Daoy (cell line): ENCODE data around the gene IGFBP2. TPM values are rescaled to one million over a fixed set of nuclear protein-coding genes. Genes with fewer than 3 reads are reported as not detected.

Experiments
- DNase-seq: peaks from one replicate; pipeline ENCODE4 v3.0.0-alpha.2; 2015; ENCODE audit warnings: low read depth
- total RNA-seq: library from RNA; depleted of rRNA; stranded (reverse); fragments of >200 nt; shearing (Covaris generic); gene quantifications from 2 replicates; pipeline ENCODE4 v1.2.3, GENCODE V29; 2014; rRNA removed

IGFBP2 gene
- total RNA-seq, 1 experiment from 2014 or later, result 17.2 TPM

DNA sequence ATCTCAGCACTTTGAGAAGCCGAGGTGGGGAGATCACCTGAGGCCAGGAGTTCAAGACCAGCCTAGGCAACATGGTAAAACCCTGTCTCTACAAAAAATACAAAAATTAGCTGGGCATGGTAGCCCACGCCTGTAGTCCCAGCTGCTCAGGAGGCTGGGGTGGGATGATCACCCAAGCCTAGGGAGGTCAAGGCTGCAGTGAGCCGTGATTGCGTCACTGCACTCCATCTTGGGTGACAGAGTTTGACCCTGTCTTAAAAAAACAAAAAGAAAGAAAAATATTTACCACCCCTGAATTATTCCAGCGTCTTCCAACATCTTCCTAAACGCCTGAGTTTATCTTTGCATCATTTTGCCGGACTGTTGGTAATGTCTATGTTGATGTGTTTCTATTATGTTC is 68.3 kb downstream of the IGFBP2 start:
- no peak for DNase-seq

DNA sequence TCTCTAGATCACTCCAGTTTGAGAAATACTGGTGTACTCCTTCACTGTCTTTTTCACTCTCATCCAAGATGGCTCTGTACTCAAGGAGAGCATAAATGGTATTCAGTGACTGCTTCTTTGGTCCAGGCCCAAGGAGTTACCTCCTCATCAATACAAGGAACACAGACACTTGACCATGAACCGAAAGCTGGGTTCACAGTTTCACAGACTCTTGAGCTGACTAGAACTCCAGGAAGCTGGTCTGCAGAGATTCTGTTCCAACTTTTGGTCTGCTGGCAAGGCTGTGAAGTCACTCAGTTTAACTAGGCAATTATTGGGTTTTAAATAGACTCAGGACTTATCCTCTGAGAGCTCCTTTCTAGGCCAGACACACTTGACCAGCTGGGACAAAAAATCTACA is 69.5 kb downstream of the IGFBP2 start:
- no peak for DNase-seq

- DNase-seq, result no peak
These were observed 77.5 kb downstream of the IGFBP2 start for GRCh38 chr2:216710551-216711301.

DNA sequence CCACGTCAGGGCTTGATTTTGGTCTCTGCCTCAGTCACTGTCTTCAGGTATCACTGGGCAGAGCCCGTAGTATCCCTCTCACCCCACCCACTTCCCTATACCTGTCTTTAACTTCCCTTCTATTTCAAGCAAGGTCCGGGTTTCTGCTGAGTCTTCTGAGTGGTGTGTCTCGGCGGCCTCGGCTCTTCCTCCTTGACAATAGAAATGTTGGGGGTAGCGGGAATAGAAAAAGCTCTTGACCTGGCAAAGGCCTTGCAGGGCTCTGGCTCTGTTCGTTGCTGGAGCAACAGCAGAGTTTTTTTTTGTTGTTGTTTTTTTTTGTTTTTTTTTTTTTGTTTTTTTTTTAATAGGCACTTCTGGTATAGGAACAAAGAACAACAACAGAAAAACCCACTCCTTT is 78.1 kb downstream of the IGFBP2 start:
- DNase-seq, result no peak

DNA sequence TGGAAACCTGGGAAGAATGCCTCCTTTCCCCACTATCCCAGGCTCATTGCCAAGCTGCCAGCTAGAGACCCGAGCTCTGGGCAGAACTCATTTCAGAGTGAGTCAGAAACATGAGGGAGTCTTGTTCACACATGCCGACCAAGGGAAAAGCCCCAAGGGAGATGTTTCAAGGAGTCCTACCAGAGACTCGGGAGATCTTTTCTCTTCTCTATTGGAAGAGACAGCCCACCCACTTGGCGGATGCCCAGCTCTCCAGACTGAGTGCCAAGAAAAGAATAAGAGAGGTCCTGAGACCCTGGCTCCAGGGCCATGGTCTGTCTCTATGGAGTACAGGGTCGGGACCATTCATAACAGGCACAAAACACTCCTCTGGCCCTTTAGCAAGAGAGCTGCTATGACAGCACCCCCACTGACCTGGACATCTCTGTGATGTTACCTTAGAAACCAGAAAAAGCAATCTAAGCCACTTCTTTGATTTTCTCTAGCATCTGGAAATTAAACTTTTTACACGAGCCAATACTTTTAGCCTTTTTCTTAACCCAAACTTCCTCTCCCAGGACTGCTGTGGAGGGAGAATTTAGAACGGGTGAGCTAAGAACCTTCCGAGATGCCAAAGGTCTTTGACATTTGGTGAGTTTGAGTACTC is 80.6 kb downstream of the IGFBP2 start:
- peak; percentile 84 for DNase-seq

Other genes with a start within 250 kb of the IGFBP2 start
- 3.2 and 3.8 TPM in 2 replicates for gene SMARCAL1, start 220.9 kb upstream of the IGFBP2 start, total RNA-seq
- 2,086 and 2,609 TPM in 2 replicates for gene RPL37A, start 134.6 kb upstream of the IGFBP2 start, total RNA-seq
- 2.9 and 3.5 TPM in 2 replicates for gene IGFBP5, start 62.1 kb downstream of the IGFBP2 start, total RNA-seq
- gene TNP1, start 226.6 kb downstream of the IGFBP2 start, total RNA-seq, result not detected in 2 replicates